ENCODE data around the gene KCNJ16.

KCNJ16 gene

GRCh38 chr17:70136131-70136530, 61.1 kb downstream of the KCNJ16 start:
- TF ChIP-seq YY1 (IDR thresholded peaks at IDR 0.05; ENCODE audit: insufficient read depth, insufficient read length) (no peak), SUZ12 (IDR thresholded peaks at IDR 0.05; ENCODE audit: extremely low read depth, insufficient read depth, insufficient read length) (no peak), ZNF274 (IDR thresholded peaks at IDR 0.05; ENCODE audit: low read depth, low read length) (no peak)
- Histone ChIP-seq H3K9me3 (ENCODE audit: insufficient read depth, low read length) (peaks cover 12% of the 10 kb centered on the region; the same call in 1 of the 2 replicates), H3K36me3 (ENCODE audit: insufficient read depth, insufficient read length, low read length) (no peaks in the 10 kb centered on the region), H3K27me3 (ENCODE audit: insufficient read depth, insufficient read length) (no peaks in the 10 kb centered on the region), H3K4me1 (ENCODE audit: insufficient read depth, insufficient read length) (no peaks in the 10 kb centered on the region), H3K4me3 (ENCODE audit: insufficient read length, low read depth) (no peak overlapping the region), H3K9ac (ENCODE audit: insufficient read length, low read depth) (no peak overlapping the region)
- no peak for DNase-seq (ENCODE audit: low read depth, low spot score)

GRCh38 chr17:70137451-70138230, 62.6 kb downstream of the KCNJ16 start:
- Histone ChIP-seq H3K36me3 (ENCODE audit: insufficient read depth, insufficient read length, low read length) (no peaks in the 10 kb centered on the region), H3K27me3 (ENCODE audit: insufficient read depth, insufficient read length) (no peaks in the 10 kb centered on the region), H3K4me3 (ENCODE audit: insufficient read length, low read depth) (no peak overlapping the region), H3K9ac (ENCODE audit: insufficient read length, low read depth) (no peak overlapping the region), H3K9me3 (ENCODE audit: insufficient read depth, low read length) (peaks cover 5% of the 10 kb centered on the region; the same call in 1 of the 2 replicates), H3K4me1 (ENCODE audit: insufficient read depth, insufficient read length) (no peaks in the 10 kb centered on the region)
- TF ChIP-seq ZNF274 (IDR thresholded peaks at IDR 0.05; ENCODE audit: low read depth, low read length), result no peak
- TF ChIP-seq YY1 (IDR thresholded peaks at IDR 0.05; ENCODE audit: insufficient read depth, insufficient read length), result no peak
- TF ChIP-seq SUZ12 (IDR thresholded peaks at IDR 0.05; ENCODE audit: extremely low read depth, insufficient read depth, insufficient read length), result no peak
- no peak for DNase-seq (ENCODE audit: low read depth, low spot score)

GRCh38 chr17:70138291-70138865, 63.4 kb downstream of the KCNJ16 start:
- no peaks in the 10 kb centered on the region for H3K27me3 ChIP-seq (ENCODE audit: insufficient read depth, insufficient read length)
- H3K4me1 ChIP-seq (ENCODE audit: insufficient read depth, insufficient read length), result no peaks in the 10 kb centered on the region
- no peak overlapping the region for H3K4me3 ChIP-seq (ENCODE audit: insufficient read length, low read depth)
- DNase-seq (ENCODE audit: low read depth, low spot score), result no peak
- no peaks in the 10 kb centered on the region for H3K9me3 ChIP-seq (ENCODE audit: insufficient read depth, low read length)
- no peaks in the 10 kb centered on the region for H3K36me3 ChIP-seq (ENCODE audit: insufficient read depth, insufficient read length, low read length)
- H3K9ac ChIP-seq (ENCODE audit: insufficient read length, low read depth), result no peak overlapping the region
- TF ChIP-seq ZNF274 (IDR thresholded peaks at IDR 0.05; ENCODE audit: low read depth, low read length) (no peak), YY1 (IDR thresholded peaks at IDR 0.05; ENCODE audit: insufficient read depth, insufficient read length) (no peak), SUZ12 (IDR thresholded peaks at IDR 0.05; ENCODE audit: extremely low read depth, insufficient read depth, insufficient read length) (no peak)

GRCh38 chr17:70139449-70139993, 64.5 kb downstream of the KCNJ16 start:
- H3K9me3 ChIP-seq (ENCODE audit: insufficient read depth, low read length), result no peaks in the 10 kb centered on the region

GRCh38 chr17:70144260-70144846, 69.3 kb downstream of the KCNJ16 start:
- Histone ChIP-seq H3K4me3 (ENCODE audit: insufficient read length, low read depth) (no peak overlapping the region), H3K9ac (ENCODE audit: insufficient read length, low read depth) (no peak overlapping the region), H3K9me3 (ENCODE audit: insufficient read depth, low read length) (no peaks in the 10 kb centered on the region), H3K36me3 (ENCODE audit: insufficient read depth, insufficient read length, low read length) (no peaks in the 10 kb centered on the region), H3K4me1 (ENCODE audit: insufficient read depth, insufficient read length) (no peaks in the 10 kb centered on the region), H3K27me3 (ENCODE audit: insufficient read depth, insufficient read length) (no peaks in the 10 kb centered on the region)
- TF ChIP-seq ZNF274 (IDR thresholded peaks at IDR 0.05; ENCODE audit: low read depth, low read length) (no peak), YY1 (IDR thresholded peaks at IDR 0.05; ENCODE audit: insufficient read depth, insufficient read length) (no peak), SUZ12 (IDR thresholded peaks at IDR 0.05; ENCODE audit: extremely low read depth, insufficient read depth, insufficient read length) (no peak)
- no peak for DNase-seq (ENCODE audit: low read depth, low spot score)

More at GRCh38 chr17:70139449-70139993, 64.5 kb downstream of the KCNJ16 start:
- no peaks in the 10 kb centered on the region for H3K27me3 ChIP-seq (ENCODE audit: insufficient read depth, insufficient read length)
- TF ChIP-seq YY1 (IDR thresholded peaks at IDR 0.05; ENCODE audit: insufficient read depth, insufficient read length) (no peak), ZNF274 (IDR thresholded peaks at IDR 0.05; ENCODE audit: low read depth, low read length) (no peak), SUZ12 (IDR thresholded peaks at IDR 0.05; ENCODE audit: extremely low read depth, insufficient read depth, insufficient read length) (no peak)
- DNase-seq (ENCODE audit: low read depth, low spot score), result no peak
- no peak overlapping the region for H3K9ac ChIP-seq (ENCODE audit: insufficient read length, low read depth)
- no peaks in the 10 kb centered on the region for H3K36me3 ChIP-seq (ENCODE audit: insufficient read depth, insufficient read length, low read length)
- no peaks in the 10 kb centered on the region for H3K4me1 ChIP-seq (ENCODE audit: insufficient read depth, insufficient read length)
- no peak overlapping the region for H3K4me3 ChIP-seq (ENCODE audit: insufficient read length, low read depth)

GRCh38 chr17:70153210-70153609, 78.2 kb downstream of the KCNJ16 start:
- no peak for DNase-seq (ENCODE audit: low read depth, low spot score)
- H3K9ac ChIP-seq (ENCODE audit: insufficient read length, low read depth), result no peak overlapping the region
- no peak for TF ChIP-seq ZNF274 (IDR thresholded peaks at IDR 0.05; ENCODE audit: low read depth, low read length)
- TF ChIP-seq YY1 (IDR thresholded peaks at IDR 0.05; ENCODE audit: insufficient read depth, insufficient read length), result no peak

GRCh38 chr17:70157151-70157550, 82.1 kb downstream of the KCNJ16 start:
- no peak for DNase-seq (ENCODE audit: low read depth, low spot score)
- Histone ChIP-seq H3K9ac (ENCODE audit: insufficient read length, low read depth) (no peak overlapping the region), H3K27me3 (ENCODE audit: insufficient read depth, insufficient read length) (no peaks in the 10 kb centered on the region), H3K9me3 (ENCODE audit: insufficient read depth, low read length) (no peaks in the 10 kb centered on the region), H3K4me1 (ENCODE audit: insufficient read depth, insufficient read length) (no peaks in the 10 kb centered on the region), H3K36me3 (ENCODE audit: insufficient read depth, insufficient read length, low read length) (no peaks in the 10 kb centered on the region), H3K4me3 (ENCODE audit: insufficient read length, low read depth) (no peak overlapping the region)
- TF ChIP-seq SUZ12 (IDR thresholded peaks at IDR 0.05; ENCODE audit: extremely low read depth, insufficient read depth, insufficient read length), result no peak
- no peak for TF ChIP-seq YY1 (IDR thresholded peaks at IDR 0.05; ENCODE audit: insufficient read depth, insufficient read length)
- no peak for TF ChIP-seq ZNF274 (IDR thresholded peaks at IDR 0.05; ENCODE audit: low read depth, low read length)

More at GRCh38 chr17:70153210-70153609, 78.2 kb downstream of the KCNJ16 start:
- Histone ChIP-seq H3K4me1 (ENCODE audit: insufficient read depth, insufficient read length) (no peaks in the 10 kb centered on the region), H3K4me3 (ENCODE audit: insufficient read length, low read depth) (no peak overlapping the region), H3K36me3 (ENCODE audit: insufficient read depth, insufficient read length, low read length) (no peaks in the 10 kb centered on the region), H3K9me3 (ENCODE audit: insufficient read depth, low read length) (no peaks in the 10 kb centered on the region), H3K27me3 (ENCODE audit: insufficient read depth, insufficient read length) (no peaks in the 10 kb centered on the region)

Data from NT2/D1 (cell line).